Liver (tissue), 9 donors: ENCODE results near the gene ADORA2A. TPM values are rescaled to one million over a fixed set of nuclear protein-coding genes. Genes with fewer than 3 reads are reported as not detected.

Experiments used
- DNase-seq: peaks from one replicate; pipeline ENCODE4 v3.0.0-alpha.2; 2017; ENCODE audit warnings: low spot score
- H3K27ac ChIP-seq, 2 donors: one replicate each; pipeline ENCODE4 v1.7.0; 2013; ENCODE audit warnings: inconsistent platforms in 2 of 2, low read length in 2 of 2, control low read depth in 1 of 2, low read depth in 1 of 2, mild to moderate bottlenecking in 1 of 2
- H3K27me3 ChIP-seq, 4 donors: one replicate each; pipeline versions ENCODE4 v1.6.1 to v1.7.0; 2013; ENCODE audit warnings: low read length in 3 of 4, inconsistent platforms in 1 of 4, mild to moderate bottlenecking in 1 of 4, moderate library complexity in 1 of 4; ENCODE audit not compliant: control insufficient read depth in 4 of 4, insufficient read depth in 4 of 4
- H3K36me3 ChIP-seq, 4 donors: one replicate each; pipeline versions ENCODE4 v1.6.1 to v1.7.0; 2013; ENCODE audit warnings: low read length in 3 of 4, mild to moderate bottlenecking in 3 of 4, low read depth in 1 of 4, moderate library complexity in 1 of 4; ENCODE audit not compliant: control insufficient read depth in 4 of 4, insufficient read depth in 3 of 4
- H3K4me1 ChIP-seq, 4 donors: one replicate each; pipeline versions ENCODE4 v1.6.1 to v1.7.0; 2013; ENCODE audit warnings: low read length in 3 of 4, mild to moderate bottlenecking in 3 of 4, moderate library complexity in 1 of 4; ENCODE audit not compliant: control insufficient read depth in 4 of 4, insufficient read depth in 4 of 4
- H3K4me3 ChIP-seq, 3 donors: one replicate each; pipeline versions ENCODE4 v1.6.1 to v1.7.0; 2013; ENCODE audit warnings: low read length in 3 of 3, control low read depth in 1 of 3, low read depth in 1 of 3, mild to moderate bottlenecking in 1 of 3
- H3K9ac ChIP-seq, 2 donors: one replicate each; pipeline ENCODE4 v1.7.0; 2013; ENCODE audit warnings: low read length in 2 of 2, mild to moderate bottlenecking in 2 of 2, moderate library complexity in 2 of 2, control low read depth in 1 of 2, low read depth in 1 of 2
- H3K9me3 ChIP-seq, 4 donors: one replicate each; pipeline versions ENCODE4 v1.6.1 to v1.7.0; 2013; ENCODE audit warnings: low read length in 3 of 4; ENCODE audit not compliant: control insufficient read depth in 4 of 4
- EGR1 ChIP-seq, 2 donors: IDR thresholded peaks; 2 replicates each; pipeline ENCODE4 v1.6.1; 2016 to 2018; ENCODE audit warnings: antibody characterized with exemption in 2 of 2, low read depth in 2 of 2
- FOXA1 ChIP-seq: IDR thresholded peaks from 2 replicates; pipeline ENCODE4 v1.6.1; 2016; ENCODE audit warnings: antibody characterized with exemption
- FOXA2 ChIP-seq: IDR thresholded peaks from 2 replicates; pipeline ENCODE4 v1.6.1; 2016; ENCODE audit warnings: antibody characterized with exemption
- GABPA ChIP-seq, 2 donors: IDR thresholded peaks in 1 of 2; conservative IDR thresholded peaks in 1 of 2; 2 replicates each; pipeline ENCODE4 v1.6.1; 2016; ENCODE audit warnings: antibody characterized with exemption in 2 of 2, mild to moderate bottlenecking in 1 of 2, moderate library complexity in 1 of 2
- HNF4A ChIP-seq, 2 donors: conservative IDR thresholded peaks; 2 replicates each; pipeline ENCODE4 v1.6.1; 2016; ENCODE audit warnings: antibody characterized with exemption in 2 of 2, mild to moderate bottlenecking in 2 of 2
- HNF4G ChIP-seq: IDR thresholded peaks from 2 replicates; pipeline ENCODE4 v1.6.1; 2016; ENCODE audit warnings: antibody characterized with exemption
- NR2F2 ChIP-seq: IDR thresholded peaks from 2 replicates; pipeline ENCODE4 v1.6.1; 2016; ENCODE audit warnings: antibody characterized with exemption
- RAD21 ChIP-seq, 2 donors: IDR thresholded peaks; 2 replicates each; pipeline ENCODE4 v1.6.1; 2016; ENCODE audit warnings: antibody characterized with exemption in 2 of 2, mild to moderate bottlenecking in 2 of 2
- RXRA ChIP-seq, 2 donors: IDR thresholded peaks; 2 replicates each; pipeline ENCODE4 v1.6.1; 2017 to 2018; ENCODE audit warnings: antibody characterized with exemption in 2 of 2, mild to moderate bottlenecking in 1 of 2
- SP1 ChIP-seq: IDR thresholded peaks from 2 replicates; pipeline ENCODE4 v1.6.1; 2018; ENCODE audit warnings: antibody characterized with exemption, mild to moderate bottlenecking
- TAF1 ChIP-seq: conservative IDR thresholded peaks from 2 replicates; pipeline ENCODE4 v1.6.1; 2016; ENCODE audit warnings: antibody characterized with exemption, mild to moderate bottlenecking
- YY1 ChIP-seq: IDR thresholded peaks from 2 replicates; pipeline ENCODE4 v1.6.1; 2016; ENCODE audit warnings: antibody characterized with exemption, mild to moderate bottlenecking
- WGBS: extraction: QIAGEN DNeasy Blood & Tissue Kit; methylation state at CpG from one replicate; pipeline ENCODE4 v1.1.7; 2013; 5-methylcytosine and 5-hydroxymethylcytosine counted together
- polyA plus RNA-seq, 2 donors: library from polyadenylated mRNA; stranded (reverse) in 1 of 2; unstranded in 1 of 2; fragments of 200-250 nt in 1 of 2; fragments of >200 nt in 1 of 2; fragmentation: Nextera tagmentation in 1 of 2; extraction: Ambion mirVana in 1 of 2; gene quantifications; one replicate each; pipeline versions ENCODE4 v1.2.1 to v1.2.3, GENCODE V29; 2013 to 2015
- total RNA-seq, 2 donors: library from RNA; depleted of rRNA; stranded (reverse); fragments of >200 nt; gene quantifications; one replicate each; pipeline ENCODE4 v1.2.3, GENCODE V29; 2014
- TF ChIP-seq, protein P1 (sequence below): IDR thresholded peaks from 2 replicates; pipeline ENCODE4 v1.6.1; 2016; ENCODE audit warnings: antibody characterized with exemption
- TF ChIP-seq, protein P2 (sequence below): fragments of 150-350 bp; IDR thresholded peaks from 2 replicates; pipeline ENCODE4 v1.5.1; 2017; ENCODE audit warnings: improper control_type of control experiment, low read depth, low read length; ENCODE audit not compliant: missing input control
- TF ChIP-seq, protein P3 (sequence below): IDR thresholded peaks from 2 replicates; pipeline ENCODE4 v1.6.1; 2016; ENCODE audit warnings: antibody characterized with exemption
- TF ChIP-seq, protein P4 (sequence below): IDR thresholded peaks from 2 replicates; pipeline ENCODE4 v1.6.1; 2016; ENCODE audit warnings: antibody characterized with exemption
- donor health status: healthy.
- donor health status: healthy.
- donor health status: healthy.
- donor health status: healthy.
- donor health status: healthy.

ADORA2A gene
- total and polyA plus RNA-seq, 4 donors: 3.4 to 5.4 (median 3.9) TPM

DNA sequence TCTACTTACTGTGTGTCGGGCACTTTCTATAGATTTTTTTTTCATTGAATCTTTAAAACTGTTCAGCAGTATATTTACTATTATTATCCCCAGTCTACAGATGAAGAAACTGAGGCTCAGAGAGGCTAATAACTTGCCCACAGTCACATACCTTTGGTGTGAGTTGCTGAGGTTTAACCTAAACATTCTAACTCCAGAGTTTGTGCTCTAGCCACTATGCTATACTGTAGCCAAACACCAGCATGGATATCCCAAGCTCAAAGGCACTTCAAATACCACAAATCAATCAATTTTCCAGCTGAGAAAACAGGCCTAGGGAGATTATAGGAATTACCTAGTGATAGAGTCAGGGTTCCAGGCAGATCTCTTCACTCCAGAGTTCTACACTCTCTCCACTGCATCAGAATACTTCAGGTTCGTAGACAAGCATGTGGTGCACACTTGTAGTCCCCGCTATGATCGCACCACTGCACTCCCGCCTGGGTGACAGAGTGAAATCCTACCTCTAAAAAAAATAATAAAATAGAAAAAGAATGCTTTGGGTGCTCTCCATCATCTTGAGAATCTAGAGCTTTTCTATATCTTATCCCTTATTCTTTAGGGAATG is 47.4 kb downstream of the ADORA2A start:
- Histone ChIP-seq H3K27ac (no peak overlapping the region), H3K9me3 (no peaks in the 10 kb centered on the region), H3K4me1 (peaks cover 0 to 10% (median 4%) of the 10 kb centered on the region in 4 donors), H3K4me3 (no peak overlapping the region), H3K36me3 (peaks cover 0 to 3% (median 0%) of the 10 kb centered on the region in 4 donors), H3K9ac (no peak overlapping the region), H3K27me3 (no peaks in the 10 kb centered on the region)
- no peak for DNase-seq
- TF ChIP-seq NR2F2 (no peak), HNF4G (no peak), SP1 (no peak), YY1 (no peak), TAF1 (no peak), FOXA2 (no peak), FOXA1 (no peak), RAD21 (IDR thresholded peaks at IDR 0.05) (no peak), EGR1 (IDR thresholded peaks at IDR 0.05; ENCODE audit: low read depth in 2 of 2) (no peak), HNF4A (conservative IDR thresholded peaks at IDR 0.05) (no peak), RXRA (IDR thresholded peaks at IDR 0.05) (no peak), GABPA (IDR thresholded peaks at IDR 0.05 in 1 of 2, conservative IDR thresholded peaks at IDR 0.05 in 1 of 2) (no peak)
- TF ChIP-seq, protein P1, sequence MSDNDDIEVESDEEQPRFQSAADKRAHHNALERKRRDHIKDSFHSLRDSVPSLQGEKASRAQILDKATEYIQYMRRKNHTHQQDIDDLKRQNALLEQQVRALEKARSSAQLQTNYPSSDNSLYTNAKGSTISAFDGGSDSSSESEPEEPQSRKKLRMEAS: no peak
- TF ChIP-seq, protein P2, sequence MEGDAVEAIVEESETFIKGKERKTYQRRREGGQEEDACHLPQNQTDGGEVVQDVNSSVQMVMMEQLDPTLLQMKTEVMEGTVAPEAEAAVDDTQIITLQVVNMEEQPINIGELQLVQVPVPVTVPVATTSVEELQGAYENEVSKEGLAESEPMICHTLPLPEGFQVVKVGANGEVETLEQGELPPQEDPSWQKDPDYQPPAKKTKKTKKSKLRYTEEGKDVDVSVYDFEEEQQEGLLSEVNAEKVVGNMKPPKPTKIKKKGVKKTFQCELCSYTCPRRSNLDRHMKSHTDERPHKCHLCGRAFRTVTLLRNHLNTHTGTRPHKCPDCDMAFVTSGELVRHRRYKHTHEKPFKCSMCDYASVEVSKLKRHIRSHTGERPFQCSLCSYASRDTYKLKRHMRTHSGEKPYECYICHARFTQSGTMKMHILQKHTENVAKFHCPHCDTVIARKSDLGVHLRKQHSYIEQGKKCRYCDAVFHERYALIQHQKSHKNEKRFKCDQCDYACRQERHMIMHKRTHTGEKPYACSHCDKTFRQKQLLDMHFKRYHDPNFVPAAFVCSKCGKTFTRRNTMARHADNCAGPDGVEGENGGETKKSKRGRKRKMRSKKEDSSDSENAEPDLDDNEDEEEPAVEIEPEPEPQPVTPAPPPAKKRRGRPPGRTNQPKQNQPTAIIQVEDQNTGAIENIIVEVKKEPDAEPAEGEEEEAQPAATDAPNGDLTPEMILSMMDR: no peak
- TF ChIP-seq, protein P3, sequence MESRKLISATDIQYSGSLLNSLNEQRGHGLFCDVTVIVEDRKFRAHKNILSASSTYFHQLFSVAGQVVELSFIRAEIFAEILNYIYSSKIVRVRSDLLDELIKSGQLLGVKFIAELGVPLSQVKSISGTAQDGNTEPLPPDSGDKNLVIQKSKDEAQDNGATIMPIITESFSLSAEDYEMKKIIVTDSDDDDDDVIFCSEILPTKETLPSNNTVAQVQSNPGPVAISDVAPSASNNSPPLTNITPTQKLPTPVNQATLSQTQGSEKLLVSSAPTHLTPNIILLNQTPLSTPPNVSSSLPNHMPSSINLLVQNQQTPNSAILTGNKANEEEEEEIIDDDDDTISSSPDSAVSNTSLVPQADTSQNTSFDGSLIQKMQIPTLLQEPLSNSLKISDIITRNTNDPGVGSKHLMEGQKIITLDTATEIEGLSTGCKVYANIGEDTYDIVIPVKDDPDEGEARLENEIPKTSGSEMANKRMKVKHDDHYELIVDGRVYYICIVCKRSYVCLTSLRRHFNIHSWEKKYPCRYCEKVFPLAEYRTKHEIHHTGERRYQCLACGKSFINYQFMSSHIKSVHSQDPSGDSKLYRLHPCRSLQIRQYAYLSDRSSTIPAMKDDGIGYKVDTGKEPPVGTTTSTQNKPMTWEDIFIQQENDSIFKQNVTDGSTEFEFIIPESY: no peak
- 82% methylated on average over 5 of the region's 5 CpGs for WGBS

DNA sequence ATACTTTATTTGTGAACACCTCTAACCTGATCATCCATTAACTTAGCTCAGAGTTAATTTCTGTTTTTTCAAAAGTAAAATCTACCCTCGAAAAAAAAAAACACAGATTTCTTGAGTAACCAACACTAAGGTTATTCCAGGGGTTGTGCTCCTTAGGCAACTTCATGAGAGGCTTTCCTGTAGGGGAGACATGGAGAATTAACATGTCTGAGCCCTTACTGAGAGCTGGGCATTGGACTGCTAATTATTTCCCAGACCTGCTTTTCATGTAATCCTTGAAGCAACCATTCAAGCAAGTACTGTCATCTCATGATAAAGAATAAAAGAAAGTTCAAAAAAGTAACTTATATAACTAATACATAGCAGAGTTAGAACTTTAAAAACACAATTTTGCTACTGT is 54.2 kb downstream of the ADORA2A start:
- WGBS: 33% methylated on average over 1 of the region's 1 CpG
- peak; percentile 12 for TF ChIP-seq YY1
- TF ChIP-seq, protein P4, sequence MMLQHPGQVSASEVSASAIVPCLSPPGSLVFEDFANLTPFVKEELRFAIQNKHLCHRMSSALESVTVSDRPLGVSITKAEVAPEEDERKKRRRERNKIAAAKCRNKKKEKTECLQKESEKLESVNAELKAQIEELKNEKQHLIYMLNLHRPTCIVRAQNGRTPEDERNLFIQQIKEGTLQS: no peak
- no peak for TF ChIP-seq RAD21 (IDR thresholded peaks at IDR 0.05)
- TF ChIP-seq RXRA (IDR thresholded peaks at IDR 0.05): no peak
- TF ChIP-seq EGR1 (IDR thresholded peaks at IDR 0.05; ENCODE audit: low read depth in 2 of 2): no peak
- peak overlapping the region in 1 of 2 donors; percentile 42 for H3K9ac ChIP-seq
- no peaks in the 10 kb centered on the region for H3K36me3 ChIP-seq
- no peak overlapping the region for H3K4me3 ChIP-seq
- no peaks in the 10 kb centered on the region for H3K9me3 ChIP-seq
- peak overlapping the region; percentile 63 to 83 for H3K27ac ChIP-seq
- peaks cover 13 to 68% (median 47%) of the 10 kb centered on the region in 4 donors for H3K4me1 ChIP-seq
- no peaks in the 10 kb centered on the region for H3K27me3 ChIP-seq
- no peak for DNase-seq
